Upper lobe of left lung (tissue), 4 donors: ENCODE measurements around the gene PBRM1.

Experiments
- CTCF ChIP-seq, 6 experiments: fragments of 450-650 bp in 4 of 6; fragments of 200-600 bp in 2 of 6; sonication (generic) in 2 of 6; IDR thresholded peaks; one replicate each; pipeline ENCODE4 v1.5.1; 2016 to 2019; ENCODE audit warnings: antibody characterized with exemption in 6 of 6
- EP300 ChIP-seq, 4 donors: sonication (generic); formaldehyde crosslinking; IDR thresholded peaks; one replicate each; pipeline ENCODE4 v1.5.1; 2017; ENCODE audit warnings: antibody characterized with exemption in 4 of 4, control low read depth in 2 of 4
- POLR2A ChIP-seq, 4 donors: fragments of 450-650 bp; IDR thresholded peaks; one replicate each; pipeline ENCODE4 v1.5.1; 2016 to 2017; ENCODE audit warnings: antibody characterized with exemption in 4 of 4, mild to moderate bottlenecking in 2 of 4
- POLR2AphosphoS5 ChIP-seq, 2 donors: sonication (generic); formaldehyde crosslinking; IDR thresholded peaks; one replicate each; pipeline ENCODE4 v1.5.1; 2017; ENCODE audit warnings: antibody characterized with exemption in 2 of 2

- TF ChIP-seq CTCF (IDR thresholded peaks at IDR 0.05) (no peak), POLR2A (IDR thresholded peaks at IDR 0.05) (no peak), EP300 (IDR thresholded peaks at IDR 0.05) (no peak), POLR2AphosphoS5 (IDR thresholded peaks at IDR 0.05) (no peak)
Observed at GRCh38 chr3:52655895-52656294, 29.8 kb downstream of the PBRM1 start.
